ENCODE measurements around the gene ADAMTS4.

ADAMTS4 gene

GRCh38 chr1:161198897-161199431, at the start of gene ADAMTS4:
Gene ADAMTS4, minus strand, starts transcription at chr1:161199054. Its CDS starts 427 bp downstream, at chr1:161198627.
- no peaks in the 10 kb centered on the region for H3K9me3 ChIP-seq (ENCODE audit: control insufficient read depth in 1 of 2, low read length in 2 of 2)
- peak within 1 kb of the TSS; percentile 60 to 68 for H3K4me3 ChIP-seq (ENCODE audit: low read depth in 1 of 2, low read length in 2 of 2)
- H3K36me3 ChIP-seq (ENCODE audit: control insufficient read depth in 1 of 2, insufficient read depth in 2 of 2, low read length in 2 of 2): peaks cover 8% of the 10 kb centered on the region in 2 donors
- H3K4me1 ChIP-seq (ENCODE audit: control insufficient read depth in 1 of 2, insufficient read depth in 2 of 2, low read length in 2 of 2): peaks cover 18 to 51% of the 10 kb centered on the region in 2 donors
- H3K27ac ChIP-seq (ENCODE audit: low read length): peak within 1 kb of the TSS; percentile 95
- H3K27me3 ChIP-seq (ENCODE audit: low read depth, low read length): no peaks in the 10 kb centered on the region

- no peak overlapping the region for H3K27ac ChIP-seq (ENCODE audit: low read length)
- no peaks in the 10 kb centered on the region for H3K4me1 ChIP-seq (ENCODE audit: control insufficient read depth in 1 of 2, insufficient read depth in 2 of 2, low read length in 2 of 2)
- H3K4me3 ChIP-seq (ENCODE audit: low read depth in 1 of 2, low read length in 2 of 2): no peak overlapping the region
Observed at GRCh38 chr1:161244888-161245287, 46.0 kb upstream of the ADAMTS4 start.

GRCh38 chr1:161242313-161242712, 43.5 kb upstream of the ADAMTS4 start:
- no peaks in the 10 kb centered on the region for H3K36me3 ChIP-seq (ENCODE audit: control insufficient read depth in 1 of 2, insufficient read depth in 2 of 2, low read length in 2 of 2)
- no peaks in the 10 kb centered on the region for H3K9me3 ChIP-seq (ENCODE audit: control insufficient read depth in 1 of 2, low read length in 2 of 2)
- H3K4me1 ChIP-seq (ENCODE audit: control insufficient read depth in 1 of 2, insufficient read depth in 2 of 2, low read length in 2 of 2): no peaks in the 10 kb centered on the region
- no peaks in the 10 kb centered on the region for H3K27me3 ChIP-seq (ENCODE audit: low read depth, low read length)
- H3K4me3 ChIP-seq (ENCODE audit: low read depth in 1 of 2, low read length in 2 of 2): no peak overlapping the region
- H3K27ac ChIP-seq (ENCODE audit: low read length): no peak overlapping the region

More at GRCh38 chr1:161244888-161245287, 46.0 kb upstream of the ADAMTS4 start:
- H3K9me3 ChIP-seq (ENCODE audit: control insufficient read depth in 1 of 2, low read length in 2 of 2): peaks cover 0 to under 1% of the 10 kb centered on the region in 2 donors
- H3K36me3 ChIP-seq (ENCODE audit: control insufficient read depth in 1 of 2, insufficient read depth in 2 of 2, low read length in 2 of 2): no peaks in the 10 kb centered on the region
- H3K27me3 ChIP-seq (ENCODE audit: low read depth, low read length): no peaks in the 10 kb centered on the region

- Histone ChIP-seq H3K9me3 (ENCODE audit: control insufficient read depth in 1 of 2, low read length in 2 of 2) (no peaks in the 10 kb centered on the region), H3K27ac (ENCODE audit: low read length) (no peak overlapping the region), H3K36me3 (ENCODE audit: control insufficient read depth in 1 of 2, insufficient read depth in 2 of 2, low read length in 2 of 2) (no peaks in the 10 kb centered on the region), H3K27me3 (ENCODE audit: low read depth, low read length) (no peaks in the 10 kb centered on the region), H3K4me3 (ENCODE audit: low read depth in 1 of 2, low read length in 2 of 2) (no peak overlapping the region), H3K4me1 (ENCODE audit: control insufficient read depth in 1 of 2, insufficient read depth in 2 of 2, low read length in 2 of 2) (no peaks in the 10 kb centered on the region)
Observed at GRCh38 chr1:161241682-161242081, 42.8 kb upstream of the ADAMTS4 start.

GRCh38 chr1:161238039-161238473, 39.2 kb upstream of the ADAMTS4 start, which contains the start of gene NR1I3:
Gene NR1I3, minus strand, starts transcription at chr1:161238203. Its CDS starts 1,638 bp downstream, at chr1:161236565.
- Histone ChIP-seq H3K4me1 (ENCODE audit: control insufficient read depth in 1 of 2, insufficient read depth in 2 of 2, low read length in 2 of 2) (no peaks in the 10 kb centered on the region), H3K4me3 (ENCODE audit: low read depth in 1 of 2, low read length in 2 of 2) (no peak within 1 kb of the TSS), H3K27ac (ENCODE audit: low read length) (no peak within 1 kb of the TSS), H3K27me3 (ENCODE audit: low read depth, low read length) (no peaks in the 10 kb centered on the region), H3K9me3 (ENCODE audit: control insufficient read depth in 1 of 2, low read length in 2 of 2) (no peaks in the 10 kb centered on the region), H3K36me3 (ENCODE audit: control insufficient read depth in 1 of 2, insufficient read depth in 2 of 2, low read length in 2 of 2) (no peaks in the 10 kb centered on the region)

- no peaks in the 10 kb centered on the region for H3K4me1 ChIP-seq (ENCODE audit: control insufficient read depth in 1 of 2, insufficient read depth in 2 of 2, low read length in 2 of 2)
- no peaks in the 10 kb centered on the region for H3K36me3 ChIP-seq (ENCODE audit: control insufficient read depth in 1 of 2, insufficient read depth in 2 of 2, low read length in 2 of 2)
Observed at GRCh38 chr1:161235957-161236775, 37.3 kb upstream of the ADAMTS4 start.

GRCh38 chr1:161233102-161233501, 34.2 kb upstream of the ADAMTS4 start:
- Histone ChIP-seq H3K4me3 (ENCODE audit: low read depth in 1 of 2, low read length in 2 of 2) (no peak overlapping the region), H3K27me3 (ENCODE audit: low read depth, low read length) (no peaks in the 10 kb centered on the region), H3K9me3 (ENCODE audit: control insufficient read depth in 1 of 2, low read length in 2 of 2) (no peaks in the 10 kb centered on the region), H3K27ac (ENCODE audit: low read length) (no peak overlapping the region), H3K4me1 (ENCODE audit: control insufficient read depth in 1 of 2, insufficient read depth in 2 of 2, low read length in 2 of 2) (no peaks in the 10 kb centered on the region), H3K36me3 (ENCODE audit: control insufficient read depth in 1 of 2, insufficient read depth in 2 of 2, low read length in 2 of 2) (peaks cover 23 to 26% of the 10 kb centered on the region in 2 donors)

More at GRCh38 chr1:161235957-161236775, 37.3 kb upstream of the ADAMTS4 start:
- Histone ChIP-seq H3K27ac (ENCODE audit: low read length) (no peak overlapping the region), H3K9me3 (ENCODE audit: control insufficient read depth in 1 of 2, low read length in 2 of 2) (no peaks in the 10 kb centered on the region), H3K27me3 (ENCODE audit: low read depth, low read length) (no peaks in the 10 kb centered on the region), H3K4me3 (ENCODE audit: low read depth in 1 of 2, low read length in 2 of 2) (no peak overlapping the region)

GRCh38 chr1:161230762-161231161, 31.9 kb upstream of the ADAMTS4 start:
- Histone ChIP-seq H3K27me3 (ENCODE audit: low read depth, low read length) (no peaks in the 10 kb centered on the region), H3K4me3 (ENCODE audit: low read depth in 1 of 2, low read length in 2 of 2) (no peak overlapping the region), H3K36me3 (ENCODE audit: control insufficient read depth in 1 of 2, insufficient read depth in 2 of 2, low read length in 2 of 2) (peaks cover 23 to 27% of the 10 kb centered on the region in 2 donors), H3K4me1 (ENCODE audit: control insufficient read depth in 1 of 2, insufficient read depth in 2 of 2, low read length in 2 of 2) (peaks cover 10 to 19% of the 10 kb centered on the region in 2 donors), H3K27ac (ENCODE audit: low read length) (no peak overlapping the region), H3K9me3 (ENCODE audit: control insufficient read depth in 1 of 2, low read length in 2 of 2) (no peaks in the 10 kb centered on the region)

GRCh38 chr1:161229896-161230295, 31.0 kb upstream of the ADAMTS4 start:
- no peaks in the 10 kb centered on the region for H3K27me3 ChIP-seq (ENCODE audit: low read depth, low read length)
- no peak overlapping the region for H3K4me3 ChIP-seq (ENCODE audit: low read depth in 1 of 2, low read length in 2 of 2)
- no peaks in the 10 kb centered on the region for H3K9me3 ChIP-seq (ENCODE audit: control insufficient read depth in 1 of 2, low read length in 2 of 2)
- no peak overlapping the region for H3K27ac ChIP-seq (ENCODE audit: low read length)
- H3K36me3 ChIP-seq (ENCODE audit: control insufficient read depth in 1 of 2, insufficient read depth in 2 of 2, low read length in 2 of 2): peaks cover 23 to 27% of the 10 kb centered on the region in 2 donors
- H3K4me1 ChIP-seq (ENCODE audit: control insufficient read depth in 1 of 2, insufficient read depth in 2 of 2, low read length in 2 of 2): peaks cover 16 to 25% of the 10 kb centered on the region in 2 donors

GRCh38 chr1:161228032-161228431, 29.2 kb upstream of the ADAMTS4 start:
- Histone ChIP-seq H3K27me3 (ENCODE audit: low read depth, low read length) (no peaks in the 10 kb centered on the region), H3K4me3 (ENCODE audit: low read depth in 1 of 2, low read length in 2 of 2) (peak overlapping the region in 1 of 2 donors; percentile 75), H3K36me3 (ENCODE audit: control insufficient read depth in 1 of 2, insufficient read depth in 2 of 2, low read length in 2 of 2) (peaks cover 23 to 27% of the 10 kb centered on the region in 2 donors), H3K9me3 (ENCODE audit: control insufficient read depth in 1 of 2, low read length in 2 of 2) (no peaks in the 10 kb centered on the region), H3K4me1 (ENCODE audit: control insufficient read depth in 1 of 2, insufficient read depth in 2 of 2, low read length in 2 of 2) (peaks cover 16 to 25% of the 10 kb centered on the region in 2 donors), H3K27ac (ENCODE audit: low read length) (peak overlapping the region; percentile 9)

GRCh38 chr1:161227196-161227871, 28.5 kb upstream of the ADAMTS4 start:
- H3K27ac ChIP-seq (ENCODE audit: low read length): peak overlapping the region; percentile 84
- peaks cover 16 to 25% of the 10 kb centered on the region in 2 donors for H3K4me1 ChIP-seq (ENCODE audit: control insufficient read depth in 1 of 2, insufficient read depth in 2 of 2, low read length in 2 of 2)
- no peaks in the 10 kb centered on the region for H3K27me3 ChIP-seq (ENCODE audit: low read depth, low read length)
- H3K9me3 ChIP-seq (ENCODE audit: control insufficient read depth in 1 of 2, low read length in 2 of 2): no peaks in the 10 kb centered on the region
- peaks cover 23 to 27% of the 10 kb centered on the region in 2 donors for H3K36me3 ChIP-seq (ENCODE audit: control insufficient read depth in 1 of 2, insufficient read depth in 2 of 2, low read length in 2 of 2)
- peak overlapping the region; percentile 75 to 94 for H3K4me3 ChIP-seq (ENCODE audit: low read depth in 1 of 2, low read length in 2 of 2)
